HG02571 (cell line): ENCODE results near the gene EVI5.

Experiments
- ATAC-seq: cut with Tn5 transposase; IDR thresholded peaks from one replicate; pipeline ENCODE4 v1.9.1; 2021; ENCODE audit warnings: mild to moderate bottlenecking, moderate library complexity; ENCODE audit not compliant: unreplicated experiment

The EVI5 gene

DNA sequence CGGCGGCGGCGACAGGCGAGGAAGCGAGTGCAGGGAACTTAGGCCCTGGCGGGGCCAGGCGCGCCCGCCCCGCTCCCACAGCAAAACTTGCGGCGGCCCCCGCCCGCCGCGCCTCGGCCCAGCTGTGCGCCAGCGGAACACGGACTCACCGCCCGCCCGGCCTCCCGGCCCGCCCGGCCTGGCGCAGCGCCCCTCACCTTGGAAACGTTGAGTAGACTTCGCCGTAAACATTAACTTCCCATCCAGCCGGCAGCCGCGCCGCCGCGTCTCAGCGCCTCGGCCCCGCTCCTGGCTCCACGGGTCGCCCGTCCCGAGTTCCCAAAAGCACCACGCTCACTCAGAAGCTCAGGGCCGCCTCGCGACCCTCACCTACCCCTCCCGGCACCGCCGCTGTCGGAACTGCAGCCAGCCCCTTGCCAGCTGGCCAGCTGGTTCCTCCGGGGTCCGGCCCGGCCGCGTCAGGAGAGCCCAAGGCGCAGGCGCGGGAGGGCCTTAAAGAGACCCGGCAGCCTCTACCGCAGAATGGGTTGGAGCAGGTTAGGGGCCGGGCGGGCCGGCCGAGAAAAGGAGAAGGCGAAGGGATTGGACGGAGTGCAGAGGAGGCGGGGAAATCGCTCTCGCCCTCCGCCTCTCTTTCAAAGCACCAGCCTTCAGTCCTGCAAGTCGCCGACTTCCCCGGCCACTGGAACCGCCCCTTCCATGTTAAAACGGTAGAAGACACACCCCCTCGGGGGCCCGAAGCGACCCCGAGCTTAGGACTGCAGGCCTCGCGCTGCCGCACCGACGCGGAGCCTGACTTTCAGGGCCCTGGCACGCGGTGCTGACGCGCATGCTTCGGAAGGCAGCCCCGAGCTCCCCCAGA, at the start of gene EVI5:
Gene EVI5, minus strand, starts transcription at position 470 of the 862 bp plus-strand sequence. CDS start 48,562 bp downstream, outside the sequence.
- ATAC-seq, result peak; percentile 96

DNA sequence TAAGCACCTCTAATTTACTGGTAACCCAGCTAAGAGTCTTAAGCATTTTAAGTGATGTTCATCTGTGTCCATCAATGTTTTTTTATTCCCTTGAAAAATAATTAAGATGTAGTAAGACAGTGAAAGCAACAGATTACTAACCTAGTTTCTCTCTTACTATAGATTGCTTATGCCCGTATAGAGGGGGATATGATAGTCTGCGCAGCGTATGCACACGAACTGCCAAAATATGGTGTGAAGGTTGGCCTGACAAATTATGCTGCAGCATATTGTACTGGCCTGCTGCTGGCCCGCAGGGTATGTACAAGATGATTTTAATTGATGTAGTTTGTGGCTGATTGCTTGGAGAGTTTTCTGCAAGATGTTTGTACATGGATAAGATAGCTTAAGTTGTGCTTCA, 49.7 kb upstream of the EVI5 start:
- ATAC-seq, result no peak

DNA sequence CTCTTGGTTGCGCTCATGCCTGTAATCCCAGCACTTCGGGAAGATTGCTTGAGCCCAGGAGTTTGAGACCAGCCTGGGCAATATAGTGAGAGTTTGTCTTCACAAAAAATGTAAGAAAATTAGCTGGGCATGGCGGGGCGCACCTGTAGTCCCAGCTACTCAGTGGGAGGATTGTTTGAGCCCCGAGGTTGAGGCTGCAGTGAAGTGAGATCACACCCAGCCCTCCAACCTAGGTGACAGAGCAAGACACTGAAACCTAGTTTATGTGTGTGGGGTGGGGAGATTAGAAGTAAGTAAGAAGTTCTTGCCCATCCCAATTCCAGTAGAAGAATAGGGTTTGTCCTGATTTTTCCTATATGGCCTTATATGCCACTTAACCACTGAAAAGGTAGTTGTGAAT, 48.9 kb upstream of the EVI5 start:
- no peak for ATAC-seq

- ATAC-seq, result no peak
Observed at GRCh38 chr1:92832537-92833114, 47.7 kb upstream of the EVI5 start.

DNA sequence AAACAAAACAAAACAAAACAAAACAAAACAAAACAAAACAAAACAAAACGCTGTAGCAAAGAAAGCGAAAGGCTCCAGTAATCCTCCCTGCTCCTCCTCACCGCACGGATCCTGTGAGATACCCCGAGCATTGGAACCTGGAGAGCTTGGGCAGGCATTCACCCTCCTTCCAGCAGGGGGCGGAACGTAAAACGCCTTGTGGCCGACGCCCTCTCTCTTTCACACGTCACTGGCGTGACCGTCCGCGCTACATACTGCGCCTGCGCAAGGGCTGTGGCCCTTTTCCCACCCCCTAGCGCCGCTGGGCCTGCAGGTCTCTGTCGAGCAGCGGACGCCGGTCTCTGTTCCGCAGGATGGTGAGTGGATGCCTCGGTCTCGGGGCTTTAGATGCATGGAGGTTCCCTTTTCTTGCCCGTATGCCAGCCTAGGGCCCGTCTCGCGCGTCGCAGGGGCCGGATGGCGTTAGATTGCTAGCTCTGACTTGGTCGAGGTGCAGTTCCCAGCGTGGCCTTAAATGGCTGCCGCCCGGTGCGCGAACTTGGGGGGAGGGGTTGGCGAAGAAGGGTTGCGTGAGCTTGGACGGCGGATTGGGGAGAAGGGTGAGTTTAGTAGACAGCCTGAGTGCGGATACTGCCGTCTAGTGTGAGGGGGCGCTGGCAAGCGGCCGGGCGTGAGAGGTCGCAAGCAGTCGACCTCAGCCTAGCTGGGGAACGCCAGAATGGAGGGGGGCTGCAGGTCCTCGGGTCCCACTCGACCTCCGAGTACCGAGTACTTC, 47.0 kb upstream of the EVI5 start, which contains the start of gene RPL5:
Gene RPL5, plus strand, starts transcription at position 279 of the 775 bp plus-strand sequence. Its CDS starts 75 bp downstream, at position 354.
- ATAC-seq, result peak; percentile 92

GRCh38 chr1:92831368-92831761, 46.5 kb upstream of the EVI5 start:
- no peak for ATAC-seq

GRCh38 chr1:92826792-92827191, 41.9 kb upstream of the EVI5 start:
- no peak for ATAC-seq

- ATAC-seq, result no peak
Observed at GRCh38 chr1:92822879-92823278, 38.0 kb upstream of the EVI5 start.

- no peak for ATAC-seq
Observed at GRCh38 chr1:92820551-92820950, 35.6 kb upstream of the EVI5 start.

DNA sequence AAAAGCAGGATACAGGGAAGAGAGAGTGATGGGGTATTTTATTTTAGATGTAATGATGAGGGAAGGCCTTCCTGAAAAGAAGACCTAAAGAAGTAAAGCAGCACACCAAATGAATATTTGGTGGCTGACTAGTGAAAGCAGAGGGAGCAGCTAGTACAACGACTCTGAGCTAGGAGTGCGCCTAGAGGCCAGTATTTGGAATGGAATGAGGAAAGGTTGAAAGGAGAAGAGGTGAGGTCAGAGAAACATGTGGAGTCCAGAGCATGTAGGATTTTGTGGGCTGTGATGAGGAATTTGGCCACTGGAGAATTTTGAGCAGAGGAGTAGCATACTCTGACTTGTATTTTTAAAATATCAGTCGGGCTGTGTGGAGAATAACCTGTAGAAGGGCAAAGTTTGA, 35.1 kb upstream of the EVI5 start:
- no peak for ATAC-seq

DNA sequence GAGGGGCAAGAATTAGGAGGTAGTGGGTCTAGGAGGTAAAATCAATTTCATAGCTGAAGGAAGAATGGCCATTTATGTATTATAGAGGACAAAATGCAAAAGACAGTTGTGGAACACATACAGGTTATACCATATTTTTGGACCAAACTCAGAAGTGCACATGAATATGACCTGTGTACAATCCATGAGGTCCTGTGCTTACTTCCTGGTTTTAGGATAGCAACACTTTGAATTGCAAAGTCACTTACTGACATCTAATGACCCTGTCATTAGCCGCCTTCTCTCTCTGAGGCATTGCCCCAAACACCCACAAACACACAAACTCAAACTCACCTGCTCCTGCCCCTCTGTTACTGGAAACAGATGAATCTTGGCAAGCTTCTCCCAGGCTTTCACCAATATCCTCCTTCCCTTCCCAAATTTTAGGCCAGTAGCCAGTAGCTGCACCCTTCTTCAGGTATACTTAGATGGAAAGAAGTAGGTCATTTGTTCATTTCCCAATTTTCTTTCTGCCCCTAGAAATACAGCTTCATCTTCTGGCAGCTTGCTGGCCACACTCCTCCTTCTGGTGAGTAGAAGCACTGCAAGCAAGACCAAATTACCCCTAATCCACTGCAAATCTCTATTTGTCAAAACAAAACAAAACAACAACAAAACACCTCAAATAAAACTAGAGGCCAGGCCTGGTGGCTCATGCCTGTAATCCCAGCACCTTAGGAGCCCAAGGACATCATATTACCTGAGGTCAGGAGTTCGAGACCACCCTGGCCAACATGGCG, 33.3 kb upstream of the EVI5 start:
- ATAC-seq, result no peak

GRCh38 chr1:92817137-92817697, 32.3 kb upstream of the EVI5 start:
- no peak for ATAC-seq

DNA sequence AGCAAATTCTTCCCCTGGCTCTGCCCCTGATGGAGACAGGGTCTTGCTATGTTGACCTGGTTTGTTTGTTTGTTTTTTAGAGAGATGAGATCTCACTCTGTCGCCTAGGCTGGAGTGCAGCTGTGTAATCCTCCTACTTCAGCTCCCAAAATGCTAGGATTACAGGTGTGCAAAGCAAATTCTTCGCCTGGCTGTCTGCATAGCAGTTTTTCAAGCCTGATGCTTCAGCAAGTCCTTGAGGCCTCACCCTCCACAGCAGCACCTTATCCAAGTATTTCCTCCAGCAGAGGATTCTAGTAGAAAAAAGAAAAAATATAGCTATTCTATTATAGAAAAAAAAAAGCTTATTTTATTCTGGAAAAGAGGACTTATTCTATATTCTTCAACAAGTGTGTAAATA, 31.8 kb upstream of the EVI5 start:
- no peak for ATAC-seq

DNA sequence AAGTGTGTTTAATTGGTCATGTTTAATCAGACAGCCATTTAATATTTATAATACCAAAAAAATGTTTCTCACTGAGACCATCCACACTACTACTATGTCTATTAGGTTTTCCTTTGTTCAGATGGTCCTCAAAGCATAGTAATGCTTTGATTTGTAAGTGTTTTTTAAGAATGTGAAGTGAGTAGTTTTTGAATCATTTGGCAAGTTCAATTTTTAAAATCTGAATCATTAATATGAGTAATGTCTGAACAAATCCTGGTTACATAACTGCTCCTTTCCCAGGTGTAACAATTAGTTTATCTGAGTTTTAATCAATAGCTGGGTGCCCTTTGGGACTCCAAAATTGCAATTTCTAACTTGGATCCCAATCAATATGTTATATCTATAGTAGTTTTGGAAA, 23.5 kb upstream of the EVI5 start:
- no peak for ATAC-seq

- no peak for ATAC-seq
Observed at GRCh38 chr1:92805216-92805615, 20.3 kb upstream of the EVI5 start.

GRCh38 chr1:92804721-92805201, 19.9 kb upstream of the EVI5 start:
- ATAC-seq, result no peak

- no peak for ATAC-seq
Observed at GRCh38 chr1:92803140-92803887, 18.4 kb upstream of the EVI5 start.

GRCh38 chr1:92797961-92798360, 13.1 kb upstream of the EVI5 start:
- ATAC-seq, result no peak

GRCh38 chr1:92797297-92797696, 12.4 kb upstream of the EVI5 start:
- no peak for ATAC-seq

DNA sequence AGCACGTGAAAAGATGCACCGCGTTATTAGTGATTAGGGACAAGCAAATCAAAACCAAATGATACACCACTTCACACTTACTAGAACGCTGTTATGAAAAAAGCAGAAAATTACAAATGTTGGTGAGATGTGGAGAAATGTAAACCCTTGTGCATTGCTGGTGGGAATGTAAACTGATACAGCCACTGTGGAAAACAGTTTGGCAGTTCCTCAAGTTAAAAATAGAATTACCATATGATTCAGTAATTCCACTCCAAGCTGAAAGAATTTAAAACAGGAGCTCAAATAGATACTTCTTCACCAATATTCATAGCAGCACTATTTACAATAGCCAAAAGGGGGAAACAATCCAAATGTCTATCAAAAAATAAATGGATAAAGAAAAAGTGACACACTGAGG, 10.3 kb upstream of the EVI5 start:
- no peak for ATAC-seq
